IMR-90 (cell line): ENCODE results near the gene CXCL8. TPM values are rescaled to one million over a fixed set of nuclear protein-coding genes. Genes with fewer than 3 reads are reported as not detected.

ENCODE experiments used
- ATAC-seq: fragments of 200-7000 bp; cut with Tn5 transposase; 2 replicates; pipeline ENCODE4 v1.9.1; 2020; ENCODE audit warnings: low read depth, mild to moderate bottlenecking, moderate library complexity
- BruUV-seq: library from RNA; stranded (reverse); fragments of 400-500 nt; replicated peaks from 2 replicates; lab custom pipeline; 2021; lab: Mats Ljungman, UMichigan
- CTCF ChIA-PET: fragments of 300-600 bp; formaldehyde crosslinking; extraction: SDS; loops from one replicate; lab custom pipeline; 2021; ENCODE audit warnings: antibody characterized with exemption; lab: Yijun Ruan, JAX
- POLR2A ChIA-PET: fragments of 300-600 bp; sonication (Branson Sonifier 250); formaldehyde crosslinking; loops from one replicate; lab custom pipeline; 2022; ENCODE audit warnings: antibody characterized with exemption; ENCODE audit not compliant: unreplicated experiment; lab: Charles Lee
- DNase-seq: peaks from one replicate; pipeline ENCODE4 v3.0.0; 2013
- H2AFZ ChIP-seq: replicated peaks from 2 replicates; pipeline ENCODE3; 2013; ENCODE audit warnings: low read length, mild to moderate bottlenecking; ENCODE audit not compliant: poor library complexity
- H2AK5ac ChIP-seq: 2 replicates; pipeline ENCODE4 v1.6.1; 2013; ENCODE audit warnings: low read depth, low read length, inconsistent platforms
- H2AK9ac ChIP-seq: replicated peaks from 2 replicates; pipeline ENCODE3; 2013; ENCODE audit warnings: mild to moderate bottlenecking, low read depth, low read length, moderate library complexity; ENCODE audit not compliant: poor library complexity
- H2BK120ac ChIP-seq: 2 replicates; pipeline ENCODE4 v1.6.1; 2013; ENCODE audit warnings: low read depth, low read length, inconsistent platforms
- H2BK15ac ChIP-seq: 3 replicates; pipeline ENCODE4 v1.6.1; 2013; ENCODE audit warnings: low read depth, low read length, inconsistent platforms
- H2BK20ac ChIP-seq: 2 replicates; pipeline ENCODE4 v1.6.1; 2013; ENCODE audit warnings: low read depth, mild to moderate bottlenecking, inconsistent platforms, low read length, moderate library complexity
- H2BK5ac ChIP-seq: 2 replicates; pipeline ENCODE4 v1.6.1; 2013; ENCODE audit warnings: mild to moderate bottlenecking, low read depth, low read length, inconsistent platforms; ENCODE audit not compliant: poor library complexity, severe bottlenecking
- H3K14ac ChIP-seq: replicated peaks from 2 replicates; pipeline ENCODE4 v1.6.1; 2013; ENCODE audit warnings: low read depth, low read length, inconsistent platforms
- H3K18ac ChIP-seq: 2 replicates; pipeline ENCODE4 v1.6.1; 2013; ENCODE audit warnings: low read depth, low read length, control low read depth
- H3K23ac ChIP-seq: 2 replicates; pipeline ENCODE4 v1.6.1; 2013; ENCODE audit warnings: low read depth, low read length, inconsistent platforms
- H3K27ac ChIP-seq: 2 replicates; pipeline ENCODE4 v1.5.1; 2013; ENCODE audit warnings: mild to moderate bottlenecking, control low read depth, low read length; ENCODE audit not compliant: insufficient read depth
- H3K27me3 ChIP-seq: 2 replicates; pipeline ENCODE4 v1.6.1; 2013; ENCODE audit warnings: low read length; ENCODE audit not compliant: control insufficient read depth, insufficient read depth
- H3K36me3 ChIP-seq: 2 replicates; pipeline ENCODE4 v1.6.1; 2013; ENCODE audit warnings: low read length, mixed read lengths; ENCODE audit not compliant: control insufficient read depth, insufficient read depth
- H3K4ac ChIP-seq: 2 replicates; pipeline ENCODE4 v1.6.1; 2013; ENCODE audit warnings: low read depth, low read length, inconsistent platforms
- H3K4me1 ChIP-seq: 2 replicates; pipeline ENCODE4 v1.6.1; 2013; ENCODE audit warnings: low read length, mixed read lengths; ENCODE audit not compliant: control insufficient read depth, insufficient read depth
- H3K4me2 ChIP-seq: 2 replicates; pipeline ENCODE4 v1.6.1; 2013; ENCODE audit warnings: low read depth, mild to moderate bottlenecking, control low read depth, low read length, moderate library complexity
- H3K4me3 ChIP-seq: 2 replicates; pipeline ENCODE4 v1.5.1; 2013; ENCODE audit warnings: low read depth, mild to moderate bottlenecking, control low read depth, low read length, moderate library complexity; ENCODE audit not compliant: insufficient read depth
- H3K56ac ChIP-seq: 2 replicates; pipeline ENCODE4 v1.6.1; 2013; ENCODE audit warnings: low read length, inconsistent platforms; ENCODE audit not compliant: insufficient read depth; ENCODE audit errors: extremely low read depth
- H3K79me1 ChIP-seq, 2 experiments: 2 replicates each; pipeline ENCODE4 v1.6.1; 2013; ENCODE audit warnings: low read length in 2 of 2, inconsistent platforms in 1 of 2, low read depth in 1 of 2
- H3K9ac ChIP-seq: 2 replicates; pipeline ENCODE4 v1.6.1; 2013; ENCODE audit warnings: low read depth, low read length, control low read depth
- H3K9me1 ChIP-seq: 2 replicates; pipeline ENCODE4 v1.6.1; 2013; ENCODE audit warnings: low read length, inconsistent platforms; ENCODE audit not compliant: insufficient read depth
- H3K9me3 ChIP-seq: 2 replicates; pipeline ENCODE4 v1.6.1; 2013; ENCODE audit warnings: low read length; ENCODE audit not compliant: control insufficient read depth, insufficient read depth
- H4K20me1 ChIP-seq: 2 replicates; pipeline ENCODE4 v1.6.1; 2013; ENCODE audit warnings: low read length, inconsistent platforms; ENCODE audit not compliant: insufficient read depth
- H4K5ac ChIP-seq: 2 replicates; pipeline ENCODE4 v1.6.1; 2013; ENCODE audit warnings: mild to moderate bottlenecking, low read depth, low read length, control low read depth
- H4K8ac ChIP-seq, 2 experiments: 2 replicates each; pipeline ENCODE4 v1.6.1; 2013; ENCODE audit warnings: low read depth in 2 of 2, low read length in 2 of 2, control low read depth in 1 of 2, inconsistent platforms in 1 of 2
- H4K91ac ChIP-seq: 2 replicates; pipeline ENCODE4 v1.6.1; 2013; ENCODE audit warnings: low read depth, low read length, inconsistent platforms; ENCODE audit not compliant: insufficient read depth
- BHLHE40 ChIP-seq: fragments of 150-350 bp; IDR thresholded peaks from 2 replicates; pipeline ENCODE4 v1.6.1; 2016; ENCODE audit warnings: mild to moderate bottlenecking, low read depth, low read length
- CEBPB ChIP-seq: IDR thresholded peaks from 2 replicates; pipeline ENCODE4 v1.6.1; 2012; ENCODE audit warnings: low read depth, low read length, improper control_type of control experiment
- MAFK ChIP-seq: IDR thresholded peaks from 2 replicates; pipeline ENCODE4 v1.6.1; 2012; ENCODE audit warnings: low read depth, low read length, improper control_type of control experiment
- MXI1 ChIP-seq: IDR thresholded peaks from 2 replicates; pipeline ENCODE4 v1.6.1; 2012; ENCODE audit warnings: low read depth, mild to moderate bottlenecking, low read length, moderate library complexity, borderline replicate concordance
- NFE2L2 ChIP-seq: fragments of 150-350 bp; IDR thresholded peaks from 2 replicates; pipeline ENCODE4 v1.6.1; 2016; ENCODE audit warnings: low read depth, mild to moderate bottlenecking, low read length
- RCOR1 ChIP-seq: IDR thresholded peaks from 2 replicates; pipeline ENCODE4 v1.6.1; 2012; ENCODE audit warnings: mild to moderate bottlenecking, low read length, improper control_type of control experiment; ENCODE audit not compliant: insufficient replicate concordance
- WGBS, 2 experiments: methylation state at CpG; one replicate each; pipeline versions ENCODE4 v1.1.5 to v1.1.7; 2013; ENCODE audit warnings: missing lambda C conversion rate in 2 of 2; ENCODE audit not compliant: insufficient read length in 1 of 2; ENCODE audit errors: extremely low coverage in 2 of 2; 5-methylcytosine and 5-hydroxymethylcytosine counted together
- dilution Hi-C: fragments of 300-500 bp; cut with HindIII; formaldehyde crosslinking; loops from one replicate; pipeline ENCODE4 v1.14.3; 2018; ENCODE audit warnings: low sequenced_read_pairs; ENCODE audit not compliant: unreplicated experiment
- in situ Hi-C: fragments of 300-500 bp; cut with MboI; formaldehyde crosslinking; loops from 3 replicates; pipeline ENCODE4 v1.14.3; 2019; ENCODE audit warnings: low sequenced_read_pairs, inconsistent platforms, mixed read lengths
- intact Hi-C: fragments of 100-400 bp; cut with micrococcal nuclease; formaldehyde crosslinking; loops from 2 replicates; pipeline ENCODE4 v1.10.0; 2022
- polyA plus RNA-seq, 3 experiments: library from polyadenylated mRNA; depleted of rRNA; stranded (reverse); fragments of >200 nt; gene quantifications; 2 replicates each; pipeline ENCODE4 v1.2.3, GENCODE V29; 2012; ENCODE audit warnings: low replicate concordance in 1 of 3
- total RNA-seq: library from RNA; depleted of rRNA; stranded (reverse); fragments of >200 nt; gene quantifications from 2 replicates; pipeline ENCODE4 v1.2.3, GENCODE V29; 2012

Gene CXCL8
- total and polyA plus RNA-seq, 2 of the 4 experiments (the other 2 are of a cell fraction): 2.2 to 2.7 TPM

GRCh38 chr4:73718375-73719373 lies 21.7 kb upstream of the CXCL8 start:
- no TSS peak for BruUV-seq
- Histone ChIP-seq H2BK5ac (peak overlapping the region; percentile 43), H2BK120ac (no peak overlapping the region), H3K9me1 (no peaks in the 10 kb centered on the region), H4K5ac (no peak overlapping the region), H2AK9ac (no peak overlapping the region), H3K4ac (no peak overlapping the region), H3K9me3 (no peaks in the 10 kb centered on the region), H4K91ac (no peak overlapping the region), H3K4me2 (no peak overlapping the region), H3K9ac (no peak overlapping the region), H2AFZ (no peak overlapping the region), H3K79me1 (no peaks in the 10 kb centered on the region), H3K36me3 (no peaks in the 10 kb centered on the region), H2BK15ac (peak overlapping the region; percentile 48; the same call in 1 of the 3 replicates), H4K8ac (no peak overlapping the region), H3K23ac (no peak overlapping the region), H3K56ac (no peak overlapping the region), H2BK20ac (no peak overlapping the region), H3K14ac (no peak overlapping the region; the same call in 1 of the 2 replicates), H3K4me3 (no peak overlapping the region), H4K20me1 (no peaks in the 10 kb centered on the region), H3K18ac (no peak overlapping the region), H3K27ac (no peak overlapping the region), H3K4me1 (no peaks in the 10 kb centered on the region), H2AK5ac (no peak overlapping the region), H3K27me3 (no peaks in the 10 kb centered on the region)
- ChIA-PET CTCF (interaction anchor here (0.6 kb wide), 1 partner anchor 163 kb away, joined by 3 read pairs; no protein-coding TSS in a partner anchor), POLR2A (no interaction called here)
- dilution Hi-C loops: no loop called here
- WGBS, 2 experiments: no CpG with 5 or more reads among the region's 1 CpG
- in situ Hi-C loops: loop anchor here (25.0 kb wide), 1 partner anchor 919 kb away; no protein-coding TSS in a partner anchor
- ATAC-seq (no peak), DNase-seq (no peak)
- TF ChIP-seq CEBPB (peak; percentile 57), MXI1 (no peak), RCOR1 (no peak), NFE2L2 (no peak), MAFK (peak; percentile 34; the same call in 1 of the 2 replicates), BHLHE40 (no peak)
- intact Hi-C loops: no loop called here
